EH (cell line): ENCODE results near the gene SPESP1.
A peak's percentile ranks its signal among the peaks of the same experiment; 100 is the strongest.

ENCODE experiments used
- DNase-seq: peaks from one replicate; pipeline ENCODE4 v3.0.0-alpha.2; 2015; ENCODE audit warnings: low read depth

Gene SPESP1

DNA sequence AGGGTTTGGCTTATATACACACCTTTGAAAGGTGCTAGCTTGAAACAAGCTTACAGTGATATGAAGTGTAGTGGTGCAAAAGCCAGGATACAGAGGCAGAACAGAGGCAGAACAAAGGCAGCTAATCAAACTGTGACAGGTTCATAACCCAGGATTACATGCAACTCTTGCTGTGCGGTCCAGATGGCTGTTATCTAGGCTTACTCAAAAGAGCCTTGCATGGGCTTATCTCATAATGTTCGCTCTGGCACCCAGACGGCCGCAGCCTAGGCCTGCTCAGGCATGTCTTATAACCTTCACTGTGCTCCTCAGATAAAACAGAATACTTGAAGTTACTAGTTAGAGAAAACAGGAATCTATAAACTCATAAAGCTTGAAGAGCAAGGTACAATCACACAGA is 61.4 kb downstream of the SPESP1 start:
- DNase-seq = no peak

DNA sequence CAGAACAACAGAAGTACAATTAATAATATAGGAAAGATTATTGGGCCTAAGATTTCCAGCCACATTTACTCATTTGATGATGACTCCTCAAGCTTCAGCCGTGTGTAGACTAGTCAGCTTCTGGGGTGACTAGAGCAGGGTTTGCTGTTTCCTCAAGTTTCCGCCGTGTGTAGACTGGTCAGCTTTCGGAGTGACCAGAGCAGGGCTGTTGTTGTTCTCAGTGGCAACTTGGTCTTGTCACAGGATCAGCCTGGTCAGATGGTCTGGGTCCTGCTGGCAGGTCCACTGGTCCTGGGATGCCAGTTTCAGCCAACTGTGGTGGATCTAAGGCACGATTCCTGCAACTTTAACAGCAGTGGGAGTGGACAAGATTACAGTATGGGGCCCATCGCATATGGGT is 62.4 kb downstream of the SPESP1 start:
- no peak for DNase-seq

DNA sequence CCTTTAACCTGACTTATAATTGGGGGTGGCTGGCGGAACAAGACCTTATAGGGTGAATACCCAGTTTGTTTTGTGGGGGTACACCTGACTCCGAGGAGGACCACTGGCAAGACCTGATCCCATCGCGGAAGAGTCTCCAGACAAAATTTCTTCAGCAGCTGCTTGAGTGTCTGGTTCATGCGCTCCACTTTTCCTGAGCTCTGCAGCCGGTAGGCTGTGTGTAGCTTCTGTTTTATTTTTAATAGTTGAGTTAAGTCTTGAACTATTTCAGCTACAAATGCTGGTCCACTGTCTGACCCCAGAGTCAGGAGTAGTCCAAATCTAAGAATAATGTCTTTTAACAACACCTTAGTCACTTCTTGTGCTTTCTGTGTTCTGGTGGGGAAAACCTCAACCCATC is 63.0 kb downstream of the SPESP1 start:
- DNase-seq = no peak

DNA sequence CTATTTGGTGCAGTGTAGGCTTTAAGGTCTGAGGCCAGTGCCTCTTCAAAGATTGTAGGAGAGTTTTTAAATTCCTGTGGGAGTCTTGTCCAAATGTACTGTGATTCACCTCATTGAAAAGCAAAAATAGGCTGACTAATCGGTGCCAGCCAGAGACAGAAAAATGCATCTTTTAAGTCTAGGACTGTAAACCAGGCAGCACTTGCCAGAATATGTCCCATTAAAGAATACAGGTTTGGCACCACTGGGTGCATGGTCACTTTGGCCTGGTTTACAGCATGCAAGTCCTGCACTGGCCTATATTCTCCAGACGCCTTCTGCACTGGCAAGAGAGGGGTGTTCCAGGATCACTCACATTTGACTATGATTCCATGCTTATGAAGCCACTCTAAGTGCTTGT is 63.8 kb downstream of the SPESP1 start:
- DNase-seq = peak; percentile 82

DNA sequence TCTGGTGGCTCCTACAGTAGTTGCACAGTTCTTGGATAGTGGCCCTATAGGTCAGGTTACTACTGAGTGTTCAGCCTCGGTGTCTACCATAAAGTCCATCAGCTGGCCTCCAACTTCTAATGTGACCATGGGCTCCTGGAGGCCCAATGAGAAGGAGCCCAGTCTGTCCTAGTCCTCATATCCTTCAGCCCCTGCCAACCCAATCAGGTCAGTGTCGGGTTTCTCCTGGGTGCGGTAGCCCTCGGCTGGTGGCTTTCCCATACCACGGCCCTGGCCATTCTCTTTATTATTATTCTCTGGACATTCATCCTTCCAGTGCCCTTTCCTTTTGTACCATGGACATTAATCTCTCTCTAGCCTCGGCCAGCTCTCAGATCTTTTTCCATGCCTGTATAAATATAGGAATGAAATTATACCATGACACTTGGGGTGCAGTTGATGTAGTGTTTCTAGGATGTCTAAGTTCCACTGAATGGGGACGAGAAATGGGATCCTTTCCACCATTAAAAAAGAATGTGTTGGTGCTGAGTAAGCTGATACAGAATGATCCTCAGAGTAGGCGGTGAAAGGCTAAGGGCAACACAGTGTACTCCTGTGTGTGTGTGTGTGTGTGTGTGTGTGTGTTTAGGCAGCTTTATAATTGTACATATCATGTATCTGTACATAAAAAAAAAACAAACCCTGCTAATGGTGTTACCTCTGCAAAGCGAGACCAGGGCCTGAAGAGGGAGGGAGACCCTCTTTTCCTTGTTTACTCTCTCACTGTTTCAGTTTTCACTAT is 64.8 kb downstream of the SPESP1 start:
- DNase-seq = no peak
